ENCODE data around the gene CNKSR3.

CNKSR3 gene

GRCh38 chr6:154504102-154504501, 6.4 kb downstream of the CNKSR3 start:
- no peak for DNase-seq (ENCODE audit: low read depth)
- H3K4me3 ChIP-seq (ENCODE audit: low read depth, low read length), result no peak overlapping the region
- no peak for TF ChIP-seq CTCF (IDR thresholded peaks at IDR 0.05; ENCODE audit: control insufficient read depth, extremely low read depth, insufficient read depth)

GRCh38 chr6:154503658-154504057, 6.8 kb downstream of the CNKSR3 start:
- no peak for DNase-seq (ENCODE audit: low read depth)
- TF ChIP-seq CTCF (IDR thresholded peaks at IDR 0.05; ENCODE audit: control insufficient read depth, extremely low read depth, insufficient read depth), result no peak
- no peak overlapping the region for H3K4me3 ChIP-seq (ENCODE audit: low read depth, low read length)

- no peak overlapping the region for H3K4me3 ChIP-seq (ENCODE audit: low read depth, low read length)
- no peak for DNase-seq (ENCODE audit: low read depth)
- TF ChIP-seq CTCF (IDR thresholded peaks at IDR 0.05; ENCODE audit: control insufficient read depth, extremely low read depth, insufficient read depth), result no peak
Observed at GRCh38 chr6:154502553-154502952, 7.9 kb downstream of the CNKSR3 start.

- H3K4me3 ChIP-seq (ENCODE audit: low read depth, low read length), result no peak overlapping the region
- TF ChIP-seq CTCF (IDR thresholded peaks at IDR 0.05; ENCODE audit: control insufficient read depth, extremely low read depth, insufficient read depth), result no peak
- no peak for DNase-seq (ENCODE audit: low read depth)
Observed at GRCh38 chr6:154501578-154501868, 9.0 kb downstream of the CNKSR3 start.

- H3K4me3 ChIP-seq (ENCODE audit: low read depth, low read length), result no peak overlapping the region
- TF ChIP-seq CTCF (IDR thresholded peaks at IDR 0.05; ENCODE audit: control insufficient read depth, extremely low read depth, insufficient read depth), result peak; percentile 34
- no peak for DNase-seq (ENCODE audit: low read depth)
Observed at GRCh38 chr6:154500769-154501577, 9.5 kb downstream of the CNKSR3 start.

GRCh38 chr6:154499855-154500589, 10.5 kb downstream of the CNKSR3 start:
- no peak for TF ChIP-seq CTCF (IDR thresholded peaks at IDR 0.05; ENCODE audit: control insufficient read depth, extremely low read depth, insufficient read depth)
- H3K4me3 ChIP-seq (ENCODE audit: low read depth, low read length), result no peak overlapping the region
- DNase-seq (ENCODE audit: low read depth), result no peak

Data from LNCaP clone FGC (cell line).